ENCODE results near the gene LIN7B.

- TF ChIP-seq FOXM1 (IDR thresholded peaks at IDR 0.05; ENCODE audit: borderline replicate concordance, low read depth) (no peak), YY1 (IDR thresholded peaks at IDR 0.05; ENCODE audit: low read depth) (no peak), CEBPB (IDR thresholded peaks at IDR 0.05) (no peak), RAD21 (IDR thresholded peaks at IDR 0.05; ENCODE audit: low read depth) (no peak), EGR1 (IDR thresholded peaks at IDR 0.05) (no peak), TAF1 (IDR thresholded peaks at IDR 0.05; ENCODE audit: low read depth) (no peak), TCF12 (IDR thresholded peaks at IDR 0.05; ENCODE audit: low read depth) (no peak), EP300 (IDR thresholded peaks at IDR 0.05; ENCODE audit: borderline replicate concordance) (no peak), NFIC (IDR thresholded peaks at IDR 0.05) (no peak), TEAD4 (IDR thresholded peaks at IDR 0.05) (no peak), USF1 (IDR thresholded peaks at IDR 0.05) (no peak), ZBTB7A (IDR thresholded peaks at IDR 0.05; ENCODE audit: low read depth) (no peak)
- TF ChIP-seq, protein P1, sequence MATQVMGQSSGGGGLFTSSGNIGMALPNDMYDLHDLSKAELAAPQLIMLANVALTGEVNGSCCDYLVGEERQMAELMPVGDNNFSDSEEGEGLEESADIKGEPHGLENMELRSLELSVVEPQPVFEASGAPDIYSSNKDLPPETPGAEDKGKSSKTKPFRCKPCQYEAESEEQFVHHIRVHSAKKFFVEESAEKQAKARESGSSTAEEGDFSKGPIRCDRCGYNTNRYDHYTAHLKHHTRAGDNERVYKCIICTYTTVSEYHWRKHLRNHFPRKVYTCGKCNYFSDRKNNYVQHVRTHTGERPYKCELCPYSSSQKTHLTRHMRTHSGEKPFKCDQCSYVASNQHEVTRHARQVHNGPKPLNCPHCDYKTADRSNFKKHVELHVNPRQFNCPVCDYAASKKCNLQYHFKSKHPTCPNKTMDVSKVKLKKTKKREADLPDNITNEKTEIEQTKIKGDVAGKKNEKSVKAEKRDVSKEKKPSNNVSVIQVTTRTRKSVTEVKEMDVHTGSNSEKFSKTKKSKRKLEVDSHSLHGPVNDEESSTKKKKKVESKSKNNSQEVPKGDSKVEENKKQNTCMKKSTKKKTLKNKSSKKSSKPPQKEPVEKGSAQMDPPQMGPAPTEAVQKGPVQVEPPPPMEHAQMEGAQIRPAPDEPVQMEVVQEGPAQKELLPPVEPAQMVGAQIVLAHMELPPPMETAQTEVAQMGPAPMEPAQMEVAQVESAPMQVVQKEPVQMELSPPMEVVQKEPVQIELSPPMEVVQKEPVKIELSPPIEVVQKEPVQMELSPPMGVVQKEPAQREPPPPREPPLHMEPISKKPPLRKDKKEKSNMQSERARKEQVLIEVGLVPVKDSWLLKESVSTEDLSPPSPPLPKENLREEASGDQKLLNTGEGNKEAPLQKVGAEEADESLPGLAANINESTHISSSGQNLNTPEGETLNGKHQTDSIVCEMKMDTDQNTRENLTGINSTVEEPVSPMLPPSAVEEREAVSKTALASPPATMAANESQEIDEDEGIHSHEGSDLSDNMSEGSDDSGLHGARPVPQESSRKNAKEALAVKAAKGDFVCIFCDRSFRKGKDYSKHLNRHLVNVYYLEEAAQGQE (IDR thresholded peaks at IDR 0.05; ENCODE audit: low read depth): no peak
- TF ChIP-seq, protein P2, sequence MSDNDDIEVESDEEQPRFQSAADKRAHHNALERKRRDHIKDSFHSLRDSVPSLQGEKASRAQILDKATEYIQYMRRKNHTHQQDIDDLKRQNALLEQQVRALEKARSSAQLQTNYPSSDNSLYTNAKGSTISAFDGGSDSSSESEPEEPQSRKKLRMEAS (IDR thresholded peaks at IDR 0.05): no peak
Observed at GRCh38 chr19:49109569-49110233, 4.5 kb upstream of the LIN7B start.
